GM21381 (cell line): ENCODE results near the gene GMDS.
"Not testable (repeated sequence)": the region's sequence is repeated elsewhere in the genome, so short reads cannot be mapped to it uniquely, and the experiment has no call there.

Experiments
- ATAC-seq: cut with Tn5 transposase; IDR thresholded peaks from one replicate; pipeline ENCODE4 v1.9.1; 2021; ENCODE audit warnings: mild to moderate bottlenecking, moderate library complexity; ENCODE audit not compliant: unreplicated experiment

GMDS gene

GRCh38 chr6:1705183-1705582 lies 540.2 kb downstream of the GMDS start:
- ATAC-seq: no peak

GRCh38 chr6:1704711-1705110 lies 540.7 kb downstream of the GMDS start:
- ATAC-seq: no peak

- ATAC-seq: no peak
Observed at GRCh38 chr6:1703923-1704322, 541.5 kb downstream of the GMDS start.

GRCh38 chr6:1703091-1703855 lies 542.1 kb downstream of the GMDS start:
- no peak for ATAC-seq

- no peak for ATAC-seq
Observed at GRCh38 chr6:1702580-1703051, 542.8 kb downstream of the GMDS start.

DNA sequence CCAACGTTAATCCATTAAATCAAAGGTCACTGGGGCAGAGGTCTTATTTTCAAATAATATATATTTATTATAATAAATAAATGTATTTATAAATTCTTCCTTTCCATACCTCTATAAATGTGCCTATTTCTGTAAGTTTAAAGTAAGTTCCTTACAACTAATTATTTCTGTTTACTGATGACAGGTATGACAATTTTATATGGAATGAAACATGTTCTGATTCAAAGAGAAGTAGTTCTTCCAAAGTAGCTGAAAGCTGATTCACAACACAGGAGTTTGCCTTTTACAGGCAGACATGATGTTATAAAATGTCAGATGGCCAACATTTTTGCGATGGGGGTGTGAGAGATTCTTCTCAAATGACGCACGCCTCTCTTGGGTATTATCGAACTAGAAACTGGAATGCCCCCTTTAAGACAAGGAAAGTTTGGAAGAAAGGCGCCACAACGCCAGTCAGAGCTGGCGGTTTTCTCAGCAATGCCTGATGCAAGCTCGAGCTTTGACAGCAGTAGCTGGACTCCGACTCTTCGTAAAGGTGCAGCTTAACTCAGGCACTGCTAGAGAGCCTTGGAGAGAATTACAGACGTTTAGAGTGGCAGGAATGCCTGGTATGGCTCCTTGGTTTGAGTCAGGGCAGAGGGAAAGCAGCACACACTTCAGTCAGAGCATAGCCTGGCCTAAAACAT lies 543.6 kb downstream of the GMDS start:
- ATAC-seq: no peak

- no peak for ATAC-seq
Observed at GRCh38 chr6:1700278-1700967, 545.0 kb downstream of the GMDS start.

DNA sequence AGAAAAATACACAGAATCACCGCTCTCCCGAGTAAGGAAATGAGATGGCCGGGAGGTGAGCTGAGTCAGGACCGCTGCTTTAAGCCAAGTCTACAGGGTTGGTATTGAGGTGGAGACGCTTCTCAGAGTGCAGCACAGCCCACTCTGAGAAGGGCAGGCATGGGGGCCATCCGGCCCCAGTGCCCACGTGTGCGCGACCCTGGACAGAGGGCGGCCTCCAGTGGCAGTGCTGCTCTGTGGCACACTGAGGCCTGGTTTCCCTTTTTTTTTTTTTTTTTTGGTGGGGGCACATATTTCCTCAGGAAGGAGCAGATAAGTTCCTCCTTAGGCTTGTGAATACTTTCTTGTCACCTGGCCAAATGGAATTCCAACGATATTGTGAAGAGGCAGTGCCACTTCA lies 546.9 kb downstream of the GMDS start:
- no peak for ATAC-seq

GRCh38 chr6:1697688-1698351 lies 547.6 kb downstream of the GMDS start:
- ATAC-seq: no peak

GRCh38 chr6:1696463-1696850 lies 548.9 kb downstream of the GMDS start:
- ATAC-seq: no peak

- ATAC-seq: no peak
Observed at GRCh38 chr6:1695546-1696462, 549.6 kb downstream of the GMDS start.

- not testable (repeated sequence) for ATAC-seq
Observed at GRCh38 chr6:1691828-1692227, 553.6 kb downstream of the GMDS start.

GRCh38 chr6:1690656-1691055 lies 554.7 kb downstream of the GMDS start:
- not testable (repeated sequence) for ATAC-seq

GRCh38 chr6:1689141-1689540 lies 556.3 kb downstream of the GMDS start:
- no peak for ATAC-seq

- ATAC-seq: no peak
Observed at GRCh38 chr6:1688396-1688795, 557.0 kb downstream of the GMDS start.

DNA sequence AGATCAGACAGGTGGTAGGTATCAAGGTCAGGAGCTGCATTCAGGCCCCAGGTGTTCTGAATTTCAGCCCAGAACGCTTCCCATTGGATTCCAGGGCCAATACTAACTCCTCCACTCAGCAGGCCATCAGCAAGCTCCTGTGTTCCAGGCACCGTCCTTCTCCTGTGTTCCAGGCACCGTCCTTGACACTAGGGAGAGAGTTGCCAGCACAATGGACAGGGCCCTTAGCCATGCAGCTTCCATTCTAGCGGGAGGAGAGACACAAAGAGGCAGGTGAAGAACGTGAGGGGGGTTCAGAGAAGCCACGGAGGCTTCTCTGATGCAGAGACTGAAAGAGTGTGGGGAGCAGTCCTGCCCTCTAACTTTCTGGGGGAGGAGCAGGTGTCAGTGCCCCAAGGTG lies 558.0 kb downstream of the GMDS start:
- ATAC-seq: no peak

DNA sequence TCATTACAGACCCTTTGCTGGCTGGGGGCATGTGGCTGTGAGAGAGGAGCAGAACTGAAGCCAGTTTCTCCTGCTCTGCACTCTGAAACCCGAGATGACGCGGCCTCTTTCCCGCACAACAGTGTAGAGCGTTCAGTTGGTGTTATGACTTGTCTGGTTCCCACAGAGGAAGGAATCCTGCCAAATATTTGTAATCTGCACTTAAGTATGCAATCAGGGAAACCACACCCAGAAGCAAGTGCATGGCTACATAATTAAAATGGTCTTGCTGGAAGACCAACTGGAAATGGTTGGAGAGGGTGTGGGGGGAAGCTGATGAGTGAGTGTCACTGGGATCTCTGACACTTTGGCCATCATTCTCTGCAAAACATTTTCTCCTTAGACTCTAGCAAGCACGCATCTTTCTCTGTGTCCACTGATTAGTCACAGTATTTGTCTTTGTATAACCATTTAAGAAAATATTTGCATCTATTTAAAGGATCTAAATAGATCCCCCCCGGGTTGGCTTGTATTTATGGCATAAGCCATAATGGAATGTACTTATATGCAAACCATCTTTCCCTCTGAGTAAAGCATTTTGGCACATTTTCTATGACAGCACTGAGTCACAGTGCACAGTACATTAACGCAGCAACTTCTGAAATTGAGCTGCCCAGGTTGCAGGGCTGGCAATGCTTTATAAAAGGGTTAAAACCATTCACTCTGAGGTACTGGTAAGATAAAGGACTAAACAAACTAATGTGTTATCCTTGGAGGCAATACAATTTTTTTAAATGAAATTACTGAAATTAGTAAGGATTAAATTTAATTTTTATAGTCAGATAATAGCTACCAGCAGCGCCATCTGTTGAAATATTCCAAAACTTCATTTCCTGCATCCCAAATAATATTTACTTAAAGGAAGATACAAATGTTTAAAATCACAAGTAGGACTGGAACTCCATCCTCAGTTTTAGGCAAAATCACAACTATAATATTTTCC lies 559.0 kb downstream of the GMDS start:
- no peak for ATAC-seq

DNA sequence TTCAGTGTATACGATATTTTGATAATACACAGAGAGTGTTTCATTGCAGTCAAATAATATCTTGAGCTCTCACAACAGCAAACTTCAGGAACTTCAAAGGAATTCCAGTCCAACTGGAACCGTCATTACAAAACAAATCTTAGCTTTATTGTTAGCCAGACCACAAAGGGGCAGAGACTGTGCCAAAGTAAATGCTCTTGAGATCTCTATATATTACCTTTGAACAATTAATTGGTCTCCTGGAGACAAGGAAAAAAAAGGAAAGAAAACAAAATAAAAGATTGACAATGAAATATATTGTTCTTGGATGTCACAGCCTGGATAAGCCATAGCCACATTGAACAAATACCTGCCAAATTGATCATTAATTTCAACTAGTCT lies 565.7 kb downstream of the GMDS start:
- ATAC-seq: no peak

DNA sequence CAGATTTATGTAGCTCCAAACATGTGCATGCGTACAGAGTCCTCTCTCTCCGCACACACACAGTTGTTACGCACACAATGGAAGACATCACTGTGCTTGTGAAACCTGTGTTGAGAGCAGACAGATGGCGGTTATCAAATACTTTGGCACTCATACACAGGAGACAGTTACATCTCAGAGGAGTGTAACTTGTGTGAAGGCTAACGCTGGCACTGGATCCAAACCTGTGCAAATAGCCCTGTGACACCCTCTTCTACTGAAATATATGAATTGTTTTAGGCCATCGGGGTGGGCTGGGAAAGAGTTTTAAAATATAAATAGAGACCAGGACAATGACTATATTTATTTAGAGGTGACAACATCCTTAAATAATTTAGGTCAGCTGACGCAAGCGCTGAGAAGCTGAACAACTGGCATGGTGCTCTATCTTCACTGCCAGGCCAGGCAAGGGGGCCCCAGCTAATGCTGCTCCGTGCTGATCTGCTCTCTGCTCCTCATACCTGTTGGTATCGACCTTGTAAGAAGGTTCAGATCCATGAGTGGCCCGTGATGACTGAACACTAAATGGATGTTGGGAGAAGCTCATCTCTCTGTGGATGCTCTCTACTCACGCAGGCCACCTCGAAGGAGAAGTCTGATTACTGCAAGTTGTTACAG lies 566.2 kb downstream of the GMDS start:
- no peak for ATAC-seq
